Measurements from ENCODE around the gene FAM168A. TPM values are rescaled to one million over a fixed set of nuclear protein-coding genes. Genes with fewer than 3 reads are reported as not detected.
"Not testable (repeated sequence)": the region's sequence is repeated elsewhere in the genome, so short reads cannot be mapped to it uniquely, and the experiment has no call there.

FAM168A gene
- total RNA-seq, 2 experiments from 2014 or later, result 12.2 TPM

DNA sequence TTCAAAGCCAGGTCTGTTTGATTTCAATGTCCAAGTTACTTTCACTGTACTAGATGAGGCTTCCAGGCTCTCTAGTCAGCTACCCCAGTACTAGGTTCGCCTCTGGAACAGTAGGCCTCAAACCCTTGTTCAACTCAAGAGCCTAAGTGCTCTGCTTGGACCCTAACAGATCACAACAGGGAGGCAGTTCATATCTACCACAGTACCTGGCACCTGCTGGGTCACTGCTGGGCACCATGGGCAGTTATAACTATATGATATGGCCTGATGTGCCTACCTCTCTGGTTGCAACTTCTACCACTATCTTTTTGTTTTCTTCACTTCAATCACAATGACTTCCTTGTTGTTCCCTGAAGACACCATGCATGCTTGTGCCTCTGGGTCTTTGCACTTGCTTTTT, 124.7 kb downstream of the FAM168A start:
- no peaks in the 10 kb centered on the region for H3K4me1 Mint-ChIP-seq (ENCODE audit: low read depth)
- intact Hi-C loops (cut with micrococcal nuclease), result no loop called here
- H3K36me3 Mint-ChIP-seq, result peaks cover 10% of the 10 kb centered on the region
- H3K27ac Mint-ChIP-seq, result no peak overlapping the region
- ChIA-PET POLR2A (no interaction called here), CTCF (no interaction called here)
- H3K4me3 Mint-ChIP-seq, result no peak overlapping the region
- H3K9me3 Mint-ChIP-seq, result peaks cover 15% of the 10 kb centered on the region
- no peaks in the 10 kb centered on the region for H3K27me3 Mint-ChIP-seq
- DNase-seq, result no peak

- H3K4me1 Mint-ChIP-seq (ENCODE audit: low read depth); H3K36me3 Mint-ChIP-seq; DNase-seq; H3K27me3 Mint-ChIP-seq; H3K4me3 Mint-ChIP-seq; H3K9me3 Mint-ChIP-seq; POLR2A ChIA-PET; CTCF ChIA-PET; H3K27ac Mint-ChIP-seq; intact Hi-C loops (cut with micrococcal nuclease): not testable (repeated sequence)
Measured at GRCh38 chr11:73470036-73470612, 127.8 kb downstream of the FAM168A start.

GRCh38 chr11:73469401-73469800, 128.5 kb downstream of the FAM168A start:
- H3K27me3 Mint-ChIP-seq, result no peaks in the 10 kb centered on the region
- H3K9me3 Mint-ChIP-seq, result no peaks in the 10 kb centered on the region
- intact Hi-C loops (cut with micrococcal nuclease), result no loop called here
- H3K4me1 Mint-ChIP-seq (ENCODE audit: low read depth), result no peaks in the 10 kb centered on the region
- no peak overlapping the region for H3K4me3 Mint-ChIP-seq
- no peak overlapping the region for H3K27ac Mint-ChIP-seq
- ChIA-PET POLR2A (no interaction called here), CTCF (no interaction called here)
- no peaks in the 10 kb centered on the region for H3K36me3 Mint-ChIP-seq
- no peak for DNase-seq

DNA sequence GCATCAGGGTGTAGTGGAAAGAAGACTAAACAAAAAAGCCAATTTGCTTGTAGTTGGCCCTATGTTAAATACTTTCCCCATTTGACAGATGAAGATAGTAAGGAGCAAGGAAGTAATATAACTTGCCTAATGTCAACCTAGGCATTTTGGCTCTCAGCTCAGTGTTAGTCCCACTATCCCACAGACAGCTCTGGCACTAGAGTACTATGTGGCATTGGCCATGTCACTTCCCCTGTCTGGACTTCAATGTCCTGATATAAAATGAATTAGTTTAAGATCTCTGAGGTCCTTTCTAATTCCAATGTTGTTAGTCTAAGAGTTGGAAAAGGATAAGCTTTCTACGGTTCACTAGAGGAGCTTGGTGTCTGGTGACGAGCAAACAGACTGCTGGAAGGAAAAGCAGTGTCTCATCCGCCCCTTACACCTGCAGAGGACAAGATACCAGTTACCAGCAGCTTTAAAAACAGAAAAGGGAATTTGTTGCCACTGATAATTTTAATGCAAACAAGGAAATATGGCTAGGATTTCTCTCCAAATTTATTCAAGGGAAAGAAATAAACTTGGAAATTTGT, 129.2 kb downstream of the FAM168A start:
- CTCF ChIA-PET, result interaction anchor here (0.6 kb wide), 1 partner anchor 1098 kb away, joined by 3 read pairs; no protein-coding TSS in a partner anchor
- H3K27ac Mint-ChIP-seq, result no peak overlapping the region
- no peaks in the 10 kb centered on the region for H3K27me3 Mint-ChIP-seq
- no peaks in the 10 kb centered on the region for H3K36me3 Mint-ChIP-seq
- no peak for DNase-seq
- no peaks in the 10 kb centered on the region for H3K9me3 Mint-ChIP-seq
- POLR2A ChIA-PET, result no interaction called here
- no peak overlapping the region for H3K4me3 Mint-ChIP-seq
- intact Hi-C loops (cut with micrococcal nuclease), result no loop called here
- no peaks in the 10 kb centered on the region for H3K4me1 Mint-ChIP-seq (ENCODE audit: low read depth)

DNA sequence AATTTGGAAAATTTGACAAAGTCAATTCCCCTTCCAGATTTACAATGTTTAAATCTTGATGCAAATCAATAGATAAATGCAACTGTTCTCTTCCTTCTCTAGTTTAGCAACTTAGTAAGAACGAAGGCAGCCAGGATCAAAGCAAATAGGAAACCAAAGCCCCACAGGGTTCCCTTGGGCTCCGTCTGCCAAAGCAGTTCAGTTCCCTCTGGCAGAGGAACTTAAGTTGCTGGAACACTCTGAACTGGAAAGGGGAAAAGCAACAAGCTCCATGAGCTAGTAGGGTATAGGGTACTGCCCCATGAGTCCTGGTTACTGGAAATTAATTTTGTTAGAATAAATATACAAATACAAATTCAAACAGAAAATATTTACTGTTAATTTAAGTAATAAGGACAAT, 130.4 kb downstream of the FAM168A start:
- Mint-ChIP-seq H3K36me3 (peaks cover 4% of the 10 kb centered on the region), H3K27ac (no peak overlapping the region), H3K27me3 (no peaks in the 10 kb centered on the region), H3K9me3 (no peaks in the 10 kb centered on the region), H3K4me1 (ENCODE audit: low read depth) (no peaks in the 10 kb centered on the region), H3K4me3 (no peak overlapping the region)
- intact Hi-C loops (cut with micrococcal nuclease), result no loop called here
- no peak for DNase-seq
- ChIA-PET POLR2A (no interaction called here), CTCF (no interaction called here)

GRCh38 chr11:73466643-73467042, 131.3 kb downstream of the FAM168A start:
- CTCF ChIA-PET, result interaction anchor here (1.7 kb wide), 1 partner anchor 159 kb away, joined by 8 read pairs; no protein-coding TSS in a partner anchor
- POLR2A ChIA-PET, result interaction anchor here (0.6 kb wide), 1 partner anchor 41 kb away, joined by 3 read pairs; no protein-coding TSS in a partner anchor
- no peaks in the 10 kb centered on the region for H3K4me1 Mint-ChIP-seq (ENCODE audit: low read depth)

GRCh38 chr11:73465871-73466270, 132.0 kb downstream of the FAM168A start:
- Mint-ChIP-seq H3K4me1 (ENCODE audit: low read depth) (no peaks in the 10 kb centered on the region), H3K9me3 (no peaks in the 10 kb centered on the region), H3K27me3 (no peaks in the 10 kb centered on the region), H3K4me3 (no peak overlapping the region), H3K36me3 (peaks cover 4% of the 10 kb centered on the region), H3K27ac (no peak overlapping the region)
- DNase-seq, result no peak
- ChIA-PET CTCF (interaction anchor here (1.7 to 2.0 kb wide), 3 partner anchors 13 to 195 kb away, joined by 7 to 8 read pairs (median 8); no protein-coding TSS in a partner anchor), POLR2A (interaction anchor here (0.6 kb wide), 1 partner anchor 125 kb away, joined by 6 read pairs; no protein-coding TSS in a partner anchor)
- intact Hi-C loops (cut with micrococcal nuclease), result no loop called here

More at GRCh38 chr11:73466643-73467042, 131.3 kb downstream of the FAM168A start:
- intact Hi-C loops (cut with micrococcal nuclease), result no loop called here
- Mint-ChIP-seq H3K27ac (no peak overlapping the region), H3K4me3 (no peak overlapping the region), H3K36me3 (peaks cover 4% of the 10 kb centered on the region), H3K9me3 (no peaks in the 10 kb centered on the region), H3K27me3 (no peaks in the 10 kb centered on the region)
- DNase-seq, result no peak

DNA sequence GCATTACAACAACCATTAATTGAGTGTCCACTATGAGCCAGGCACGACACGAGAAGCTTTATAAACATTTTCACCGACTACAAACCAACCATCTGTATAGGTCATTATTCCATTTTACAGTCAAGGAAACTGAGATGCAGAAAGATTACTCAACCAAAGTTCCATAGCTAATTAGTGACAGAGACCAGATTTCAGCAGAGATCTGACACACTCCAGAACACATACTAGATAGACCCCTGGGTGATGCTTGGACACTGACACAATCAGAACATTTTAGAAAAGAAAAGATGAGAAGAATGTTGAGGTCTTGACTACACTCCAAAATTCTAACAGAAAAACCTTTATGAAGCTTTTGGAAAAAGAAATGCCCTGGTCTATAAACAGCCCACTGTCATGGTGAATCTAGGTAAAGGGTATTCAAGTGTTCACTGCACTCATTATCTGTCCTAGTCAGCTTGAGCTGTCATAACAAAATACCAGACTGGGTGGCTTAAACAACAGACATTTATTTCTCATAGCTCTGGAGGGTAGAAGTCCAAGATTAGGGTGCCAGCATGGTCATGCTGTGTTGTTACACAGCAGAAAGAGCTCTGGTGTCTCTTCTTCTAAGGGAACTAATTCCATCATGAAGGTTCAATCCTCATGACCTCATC, 132.8 kb downstream of the FAM168A start:
- Mint-ChIP-seq H3K4me1 (ENCODE audit: low read depth) (no peaks in the 10 kb centered on the region), H3K4me3 (no peak overlapping the region), H3K27me3 (no peaks in the 10 kb centered on the region), H3K27ac (no peak overlapping the region), H3K9me3 (no peaks in the 10 kb centered on the region), H3K36me3 (peaks cover 4% of the 10 kb centered on the region)
- DNase-seq, result no peak
- POLR2A ChIA-PET, result no interaction called here
- intact Hi-C loops (cut with micrococcal nuclease), result no loop called here
- CTCF ChIA-PET, result interaction anchor here (1.2 to 2.0 kb wide), 3 partner anchors 13 to 196 kb away, joined by 3 to 8 read pairs (median 7); no protein-coding TSS in a partner anchor

DNA sequence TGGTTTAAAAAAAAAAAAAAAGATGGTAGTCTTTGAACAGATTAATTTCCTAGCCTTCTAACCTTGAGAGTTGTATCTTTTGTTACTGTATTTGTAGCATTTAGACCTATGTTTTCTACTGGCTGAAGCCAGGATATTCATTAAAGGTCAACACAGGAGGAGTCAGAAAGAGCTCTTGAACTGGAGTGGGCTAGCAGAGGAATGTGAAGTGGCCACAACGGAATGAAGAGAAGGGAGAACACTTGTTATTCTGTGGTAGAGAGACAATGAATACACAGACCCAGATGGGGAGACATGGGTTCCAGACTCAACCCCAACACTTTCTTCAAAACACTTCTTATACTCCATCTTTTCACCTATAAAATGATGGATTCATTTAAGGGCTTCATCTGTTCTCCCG, 133.6 kb downstream of the FAM168A start:
- CTCF ChIA-PET, result interaction anchor here (1.2 to 2.0 kb wide), 2 partner anchors 162 to 197 kb away, joined by 3 to 8 read pairs; no protein-coding TSS in a partner anchor
- DNase-seq, result no peak
- no peaks in the 10 kb centered on the region for H3K27me3 Mint-ChIP-seq
- POLR2A ChIA-PET, result interaction anchor here (1.1 kb wide), 1 partner anchor 176 kb away, joined by 4 read pairs; no protein-coding TSS in a partner anchor
- no peak overlapping the region for H3K4me3 Mint-ChIP-seq
- H3K9me3 Mint-ChIP-seq, result no peaks in the 10 kb centered on the region
- no peaks in the 10 kb centered on the region for H3K4me1 Mint-ChIP-seq (ENCODE audit: low read depth)
- peaks cover 4% of the 10 kb centered on the region for H3K36me3 Mint-ChIP-seq
- H3K27ac Mint-ChIP-seq, result no peak overlapping the region
- intact Hi-C loops (cut with micrococcal nuclease), result no loop called here

DNA sequence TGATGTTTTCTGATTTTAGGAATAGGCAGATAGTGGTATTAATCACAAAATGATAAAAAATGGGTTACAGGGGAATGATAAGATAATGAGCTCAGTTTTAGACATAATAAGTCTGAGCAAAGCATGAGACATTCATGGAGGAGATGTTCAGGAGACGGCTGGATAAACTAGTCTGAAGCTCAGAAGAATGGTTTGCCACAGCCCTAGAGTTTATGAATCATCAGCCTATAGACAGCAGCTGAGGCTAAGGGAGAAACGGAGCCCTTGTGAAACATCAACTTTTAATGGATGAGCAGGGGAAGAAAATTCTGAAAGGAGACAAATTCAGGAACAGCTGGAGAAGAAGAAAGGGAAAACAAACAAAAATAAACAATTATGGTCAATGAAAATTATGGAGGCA, 134.6 kb downstream of the FAM168A start:
- no peaks in the 10 kb centered on the region for H3K4me1 Mint-ChIP-seq (ENCODE audit: low read depth)
- H3K36me3 Mint-ChIP-seq, result peaks cover 4% of the 10 kb centered on the region
- H3K27me3 Mint-ChIP-seq, result no peaks in the 10 kb centered on the region
- ChIA-PET CTCF (no interaction called here), POLR2A (interaction anchor here (1.1 kb wide), 1 partner anchor 177 kb away, joined by 4 read pairs; no protein-coding TSS in a partner anchor)
- H3K4me3 Mint-ChIP-seq, result no peak overlapping the region
- DNase-seq, result no peak
- intact Hi-C loops (cut with micrococcal nuclease), result no loop called here
- H3K9me3 Mint-ChIP-seq, result no peaks in the 10 kb centered on the region
- H3K27ac Mint-ChIP-seq, result no peak overlapping the region

DNA sequence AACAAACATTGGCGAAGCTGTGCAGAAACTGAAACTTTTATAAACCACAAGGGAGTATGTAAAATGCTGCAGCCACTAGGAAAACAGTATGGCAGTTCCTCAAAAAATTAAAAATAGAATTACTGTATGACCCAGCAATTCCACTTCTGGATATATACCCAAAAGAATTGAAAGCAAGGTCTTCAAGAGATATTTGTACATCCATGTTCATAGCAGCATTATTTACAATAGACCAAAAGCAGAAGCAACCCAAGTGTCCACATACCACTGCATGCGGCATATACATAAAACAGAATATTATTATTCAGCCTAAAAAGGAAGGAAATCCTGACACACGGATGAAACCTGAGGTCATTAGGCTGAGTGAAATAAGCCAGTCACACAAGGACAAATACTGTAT, 135.9 kb downstream of the FAM168A start:
- ChIA-PET POLR2A (no interaction called here), CTCF (interaction anchor here (1.2 to 1.3 kb wide), 2 partner anchors 125 to 164 kb away, joined by 3 read pairs; no protein-coding TSS in a partner anchor)
- H3K4me1 Mint-ChIP-seq (ENCODE audit: low read depth), result no peaks in the 10 kb centered on the region

DNA sequence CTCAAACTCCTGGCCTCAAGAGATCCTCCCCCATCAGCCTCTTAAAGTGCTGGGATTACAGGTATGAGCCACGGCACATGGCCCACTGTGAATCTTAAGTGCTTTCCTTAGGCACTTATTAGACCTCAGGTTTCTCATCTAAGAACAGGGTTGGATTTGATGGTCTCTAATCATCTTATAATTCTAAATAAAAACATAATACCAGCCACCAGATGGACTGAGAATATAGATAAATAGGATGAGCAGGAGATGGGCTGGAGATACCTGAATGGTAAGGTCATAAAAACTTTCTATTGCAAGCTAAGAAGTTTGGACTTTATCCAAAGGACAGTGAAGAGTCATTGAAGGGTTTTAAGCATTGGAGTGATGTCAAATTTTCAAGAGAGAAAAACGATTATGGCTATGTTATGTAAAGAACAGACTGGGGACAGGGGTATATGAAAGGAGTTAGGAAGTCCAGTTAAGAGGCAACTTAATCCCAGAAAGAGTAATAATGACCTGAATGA, 136.5 kb downstream of the FAM168A start:
- ChIA-PET CTCF (interaction anchor here (1.2 kb wide), 2 partner anchors 110 to 164 kb away, joined by 3 to 4 read pairs; no protein-coding TSS in a partner anchor), POLR2A (interaction anchor here (0.6 kb wide), 1 partner anchor 173 kb away, joined by 3 read pairs; no protein-coding TSS in a partner anchor)
- Mint-ChIP-seq H3K36me3 (peaks cover 4% of the 10 kb centered on the region), H3K27me3 (no peaks in the 10 kb centered on the region), H3K27ac (no peak overlapping the region), H3K9me3 (no peaks in the 10 kb centered on the region), H3K4me3 (no peak overlapping the region), H3K4me1 (ENCODE audit: low read depth) (no peaks in the 10 kb centered on the region)
- intact Hi-C loops (cut with micrococcal nuclease), result no loop called here
- DNase-seq, result no peak

More for the DNA sequence above, 135.9 kb downstream of the FAM168A start:
- Mint-ChIP-seq H3K27ac (no peak overlapping the region), H3K27me3 (no peaks in the 10 kb centered on the region), H3K36me3 (peaks cover 4% of the 10 kb centered on the region), H3K9me3 (no peaks in the 10 kb centered on the region), H3K4me3 (no peak overlapping the region)
- intact Hi-C loops (cut with micrococcal nuclease), result no loop called here
- DNase-seq, result no peak
